ENCODE measurements around the gene DNTT.

DNA sequence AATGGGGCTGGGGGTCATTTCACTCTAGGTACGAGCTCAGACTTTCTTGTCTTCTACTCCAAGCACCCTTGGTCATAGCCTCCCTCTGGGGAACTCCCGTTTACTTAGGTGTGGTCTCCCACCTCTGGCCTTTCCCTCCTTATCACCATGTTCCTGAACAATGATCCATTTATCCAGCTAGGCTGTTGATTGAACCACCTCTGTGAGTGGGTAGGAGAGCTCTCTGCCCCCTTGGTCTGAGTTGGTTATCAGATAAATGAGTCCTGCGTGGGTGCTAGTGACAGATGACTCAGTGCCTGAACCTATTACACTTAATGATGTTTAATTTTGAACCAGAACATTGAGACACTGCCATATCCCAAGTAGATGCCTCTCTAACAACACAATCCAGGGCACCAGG lies 42.3 kb upstream of the DNTT start:
- TF ChIP-seq, protein P1, sequence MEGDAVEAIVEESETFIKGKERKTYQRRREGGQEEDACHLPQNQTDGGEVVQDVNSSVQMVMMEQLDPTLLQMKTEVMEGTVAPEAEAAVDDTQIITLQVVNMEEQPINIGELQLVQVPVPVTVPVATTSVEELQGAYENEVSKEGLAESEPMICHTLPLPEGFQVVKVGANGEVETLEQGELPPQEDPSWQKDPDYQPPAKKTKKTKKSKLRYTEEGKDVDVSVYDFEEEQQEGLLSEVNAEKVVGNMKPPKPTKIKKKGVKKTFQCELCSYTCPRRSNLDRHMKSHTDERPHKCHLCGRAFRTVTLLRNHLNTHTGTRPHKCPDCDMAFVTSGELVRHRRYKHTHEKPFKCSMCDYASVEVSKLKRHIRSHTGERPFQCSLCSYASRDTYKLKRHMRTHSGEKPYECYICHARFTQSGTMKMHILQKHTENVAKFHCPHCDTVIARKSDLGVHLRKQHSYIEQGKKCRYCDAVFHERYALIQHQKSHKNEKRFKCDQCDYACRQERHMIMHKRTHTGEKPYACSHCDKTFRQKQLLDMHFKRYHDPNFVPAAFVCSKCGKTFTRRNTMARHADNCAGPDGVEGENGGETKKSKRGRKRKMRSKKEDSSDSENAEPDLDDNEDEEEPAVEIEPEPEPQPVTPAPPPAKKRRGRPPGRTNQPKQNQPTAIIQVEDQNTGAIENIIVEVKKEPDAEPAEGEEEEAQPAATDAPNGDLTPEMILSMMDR (optimal IDR thresholded peaks at IDR 0.05 in 1 of 3, IDR thresholded peaks at IDR 0.05 in 1 of 3, conservative IDR thresholded peaks at IDR 0.05 in 1 of 3; ENCODE audit: extremely low read depth in 1 of 3, insufficient read depth in 2 of 3, low read length in 3 of 3), result no peak
- no peak for TF ChIP-seq EZH2 (IDR thresholded peaks at IDR 0.05; ENCODE audit: low read length)
